GM21737 (cell line): Measurements from ENCODE around the gene KDM4C.
"Not testable (repeated sequence)": the region's sequence is repeated elsewhere in the genome, so short reads cannot be mapped to it uniquely, and the experiment has no call there.

Source experiments
- ATAC-seq: cut with Tn5 transposase; IDR thresholded peaks from one replicate; pipeline ENCODE4 v1.9.1; 2021; ENCODE audit warnings: mild to moderate bottlenecking, moderate library complexity; ENCODE audit not compliant: unreplicated experiment

KDM4C gene

GRCh38 chr9:7153566-7153965 lies 395.8 kb downstream of the KDM4C start:
- no peak for ATAC-seq

- no peak for ATAC-seq
Observed at GRCh38 chr9:7154003-7154619, 396.3 kb downstream of the KDM4C start.

- ATAC-seq: no peak
Observed at GRCh38 chr9:7154650-7155049, 396.9 kb downstream of the KDM4C start.

DNA sequence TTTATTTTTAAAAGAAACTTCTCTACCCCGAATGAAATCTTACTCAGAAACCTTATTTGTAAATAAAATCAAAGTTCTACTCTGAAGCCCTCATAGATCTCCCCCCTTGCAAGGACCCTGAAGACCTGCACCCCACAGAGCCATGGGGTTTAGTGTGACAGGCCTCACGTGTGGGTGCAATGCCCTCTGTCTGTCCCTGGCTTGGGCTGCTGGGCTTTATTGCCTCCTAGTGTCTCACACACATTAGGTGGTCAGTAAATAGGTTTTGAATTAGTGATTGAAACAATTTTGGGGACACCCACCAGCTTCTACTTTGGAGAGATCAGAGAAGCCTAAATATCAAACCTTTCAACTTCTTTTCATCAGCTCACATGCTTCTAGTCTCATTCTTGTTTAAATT lies 403.7 kb downstream of the KDM4C start:
- no peak for ATAC-seq

DNA sequence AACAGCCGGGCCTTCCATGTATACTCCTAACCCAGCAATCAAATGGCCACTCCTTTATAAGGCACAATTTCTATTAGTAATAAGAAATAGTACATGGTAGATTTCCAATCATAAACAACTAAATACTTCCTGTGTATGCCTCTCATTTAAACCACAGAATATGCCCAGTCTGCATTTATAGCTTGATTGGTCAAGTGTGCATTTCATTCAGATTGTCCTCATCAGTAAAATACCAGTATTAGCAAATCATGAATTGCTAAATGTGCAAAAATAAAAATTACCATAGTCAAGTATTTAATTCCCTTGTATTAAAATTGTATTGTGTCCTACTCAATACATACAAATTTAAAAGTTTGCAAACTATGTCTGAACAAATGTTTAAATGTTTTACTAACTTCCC lies 406.2 kb downstream of the KDM4C start:
- ATAC-seq: no peak

DNA sequence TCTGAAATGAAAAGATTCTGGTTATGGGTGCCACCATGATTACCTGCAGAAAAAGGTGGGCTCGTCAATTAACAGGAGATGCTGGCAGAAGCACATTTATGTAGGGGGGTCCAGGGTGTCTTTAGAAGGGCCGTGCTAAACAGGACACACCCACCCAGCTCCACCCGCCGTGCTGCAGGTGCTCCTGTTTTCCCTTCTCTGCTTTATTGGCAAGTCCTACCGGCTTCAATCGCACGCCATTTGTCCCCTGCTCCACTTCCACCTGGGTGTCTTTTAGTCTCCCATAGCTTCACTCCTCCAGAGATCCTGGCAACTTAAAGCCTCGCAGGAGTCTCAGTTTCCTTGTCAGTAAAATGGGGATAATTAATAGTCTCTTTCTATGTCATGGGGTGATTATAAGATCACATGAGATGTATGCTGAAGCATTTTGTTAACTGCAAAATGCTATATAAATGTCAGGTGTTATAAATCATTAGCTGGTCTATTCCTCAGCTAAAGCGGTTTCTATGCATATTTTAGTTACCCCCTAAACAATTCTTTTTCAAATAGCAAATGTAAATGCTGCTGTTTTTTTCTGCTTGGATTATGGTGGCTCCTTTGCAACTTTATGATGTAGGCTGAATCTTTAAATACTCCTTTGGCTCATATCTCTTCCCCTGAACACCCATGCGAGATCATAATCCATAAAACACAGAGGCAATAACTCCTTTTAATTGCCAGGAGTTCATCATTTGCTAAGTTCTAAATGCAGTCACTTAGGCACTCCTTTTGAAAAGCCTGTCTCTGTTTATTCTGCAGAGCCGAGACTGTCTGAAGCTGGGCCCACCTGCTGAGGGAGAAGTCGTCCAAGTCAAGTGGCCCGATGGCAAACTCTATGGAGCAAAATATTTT lies 406.9 kb downstream of the KDM4C start:
- no peak for ATAC-seq

GRCh38 chr9:7165331-7165975 lies 407.7 kb downstream of the KDM4C start:
- ATAC-seq: no peak

- no peak for ATAC-seq
Observed at GRCh38 chr9:7166074-7166473, 408.3 kb downstream of the KDM4C start.

- no peak for ATAC-seq
Observed at GRCh38 chr9:7169717-7170389, 412.1 kb downstream of the KDM4C start.

DNA sequence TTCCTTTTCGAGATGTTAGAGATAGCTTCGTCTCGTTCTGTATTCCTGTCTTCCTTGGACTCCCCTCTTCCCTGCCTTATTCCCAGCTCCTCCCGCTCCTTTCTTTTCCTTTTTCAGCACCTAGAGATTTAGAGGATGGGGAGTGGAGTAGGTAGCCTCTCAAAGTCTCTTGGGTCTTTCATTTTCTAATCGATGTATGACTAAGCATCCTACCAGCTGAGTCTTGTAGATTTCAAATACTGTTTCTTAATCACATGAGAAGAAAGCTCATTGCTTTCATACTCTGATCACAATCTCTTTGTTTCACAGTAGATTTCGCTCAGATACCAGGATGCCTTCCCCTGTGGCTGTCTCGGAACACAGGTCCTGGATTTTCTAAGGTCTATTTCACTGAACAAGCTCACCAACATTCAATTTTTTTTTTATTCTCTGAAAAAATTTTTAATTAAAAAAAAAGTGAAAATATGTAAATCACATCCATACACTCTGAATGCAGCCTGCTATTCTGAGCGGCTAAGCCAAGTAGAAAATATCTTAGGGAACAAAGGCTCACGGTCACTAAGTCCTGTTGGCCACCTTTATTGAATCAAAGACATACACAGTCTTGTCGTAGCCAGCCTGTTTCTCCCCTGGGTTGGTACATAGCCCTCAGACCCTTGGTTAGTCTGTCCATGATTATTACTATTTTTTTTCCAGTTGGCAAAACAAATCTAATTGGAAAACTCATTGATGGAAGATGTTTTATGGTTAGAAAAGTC lies 413.8 kb downstream of the KDM4C start:
- no peak for ATAC-seq

GRCh38 chr9:7172154-7173115 lies 414.7 kb downstream of the KDM4C start:
- ATAC-seq: no peak

DNA sequence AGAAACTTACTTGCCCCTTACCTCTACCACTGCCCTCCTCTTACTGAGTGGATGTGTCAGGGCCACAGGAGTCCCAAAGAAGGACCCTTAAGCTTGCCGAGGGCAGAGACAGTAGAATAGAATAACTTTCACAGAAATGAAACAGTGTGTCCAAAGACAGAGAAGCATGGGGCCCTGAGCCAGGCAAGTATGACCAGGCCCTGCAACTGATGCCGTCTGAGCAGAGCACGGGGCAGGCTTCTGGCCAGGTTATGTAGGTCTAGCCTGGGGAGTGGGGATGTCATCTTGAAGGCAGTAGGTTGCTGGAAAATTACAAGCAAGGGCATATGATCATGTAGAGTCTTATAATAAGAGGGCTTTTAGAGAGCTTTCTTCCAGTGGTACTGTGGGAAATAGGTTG lies 415.4 kb downstream of the KDM4C start:
- ATAC-seq: no peak

- no peak for ATAC-seq
Observed at GRCh38 chr9:7174301-7174700, 416.5 kb downstream of the KDM4C start.

- ATAC-seq: no peak
Observed at GRCh38 chr9:7174884-7175283, 417.1 kb downstream of the KDM4C start.

GRCh38 chr9:7176561-7176960 lies 418.8 kb downstream of the KDM4C start:
- no peak for ATAC-seq

GRCh38 chr9:7177383-7177782 lies 419.6 kb downstream of the KDM4C start:
- ATAC-seq: no peak

GRCh38 chr9:7178729-7179128 lies 421.0 kb downstream of the KDM4C start:
- no peak for ATAC-seq

DNA sequence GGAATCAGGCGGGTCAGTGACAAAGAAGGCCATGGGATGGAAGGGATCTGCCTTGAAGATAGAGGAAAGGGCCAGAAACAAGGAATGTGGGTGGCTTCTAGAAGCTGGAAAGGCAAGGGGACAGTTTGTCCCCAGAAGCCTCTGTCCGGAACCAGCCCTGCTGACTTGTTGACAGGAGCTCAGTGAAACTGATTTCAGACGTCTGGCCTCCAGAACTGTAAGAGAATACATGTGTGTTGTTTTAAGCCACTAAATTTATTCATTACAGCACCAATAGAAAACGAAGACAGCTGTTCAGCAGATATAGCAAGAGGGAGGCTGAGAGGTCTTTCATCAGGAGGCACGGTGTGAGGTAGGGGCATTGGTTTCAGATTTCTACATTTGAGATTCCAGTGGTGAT lies 422.5 kb downstream of the KDM4C start:
- ATAC-seq: no peak

DNA sequence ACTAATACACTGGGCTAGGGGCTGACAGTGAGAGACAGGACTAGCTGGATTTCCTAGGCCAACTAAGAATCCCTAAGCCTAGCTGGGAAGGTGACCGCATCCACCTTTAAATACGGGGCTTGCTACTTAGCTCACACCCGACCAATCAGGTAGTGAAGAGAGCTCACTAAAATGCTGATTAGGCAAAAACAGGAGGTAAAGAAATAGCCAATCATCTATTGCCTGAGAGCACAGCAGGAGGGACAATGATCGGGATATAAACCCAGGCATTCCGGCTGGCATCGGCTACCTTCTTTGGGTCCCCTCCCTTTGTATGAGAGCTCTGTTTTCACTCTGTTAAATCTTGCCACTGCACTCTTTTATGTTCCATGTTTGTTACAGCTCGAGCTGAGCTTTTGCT lies 425.4 kb downstream of the KDM4C start:
- ATAC-seq: not testable (repeated sequence)

DNA sequence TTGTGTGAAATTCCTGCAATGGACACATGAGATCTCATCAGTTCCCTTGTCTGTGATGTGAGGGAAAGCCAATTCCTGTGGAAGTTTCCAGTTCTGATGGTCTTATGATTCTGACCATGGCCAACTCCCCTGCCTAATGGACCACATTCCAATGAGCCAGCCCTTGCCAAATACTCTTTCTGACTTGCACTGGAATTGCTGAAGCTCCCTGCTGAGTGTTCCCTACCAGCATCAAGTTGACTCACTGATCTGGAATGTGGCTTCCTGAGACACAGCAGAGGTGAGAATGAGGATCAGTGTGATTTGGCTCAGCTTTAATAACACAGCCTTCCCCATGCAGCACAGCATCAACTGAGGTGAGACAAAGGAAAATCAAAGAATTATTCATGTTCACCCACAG lies 427.8 kb downstream of the KDM4C start:
- ATAC-seq: no peak
